OCI-LY1 (cell line): Measurements from ENCODE around the gene CSAD.
A peak's percentile ranks its signal among the peaks of the same experiment; 100 is the strongest.

ENCODE experiments used
- H2AFZ ChIP-seq: fragments of 200-600 bp; sonication (generic), shearing (Covaris generic); 2 replicates; pipeline ENCODE4 v1.6.0; 2014; ENCODE audit warnings: antibody characterized with exemption, mild to moderate bottlenecking, low read length
- H3F3A ChIP-seq: fragments of 200-600 bp; sonication (generic), shearing (Covaris generic); 2 replicates; pipeline ENCODE4 v1.6.0; 2014; ENCODE audit warnings: mild to moderate bottlenecking, antibody characterized with exemption, low read length, moderate library complexity; ENCODE audit not compliant: insufficient read depth
- H3K27ac ChIP-seq: fragments of 200-600 bp; sonication (generic); 2 replicates; pipeline ENCODE4 v1.5.1; 2014; ENCODE audit warnings: low read length, mixed run types, mild to moderate bottlenecking, low read depth; ENCODE audit not compliant: poor library complexity, severe bottlenecking
- H3K27me3 ChIP-seq: fragments of 200-600 bp; sonication (generic); 2 replicates; pipeline ENCODE4 v1.6.0; 2014; ENCODE audit warnings: antibody characterized with exemption, mild to moderate bottlenecking, low read length, moderate library complexity; ENCODE audit not compliant: insufficient read depth
- H3K36me3 ChIP-seq: fragments of 200-600 bp; sonication (generic); 2 replicates; pipeline ENCODE4 v1.6.1; 2014; ENCODE audit warnings: mild to moderate bottlenecking, antibody characterized with exemption, low read length, moderate library complexity, mixed read lengths; ENCODE audit not compliant: insufficient read depth
- H3K4me1 ChIP-seq: fragments of 200-600 bp; sonication (generic); 2 replicates; pipeline ENCODE4 v1.5.1; 2014; ENCODE audit warnings: mild to moderate bottlenecking, low read length, moderate library complexity; ENCODE audit not compliant: insufficient read depth, severe bottlenecking
- H3K4me2 ChIP-seq: fragments of 200-600 bp; sonication (generic), shearing (Covaris generic); 2 replicates; pipeline ENCODE4 v1.6.1; 2014; ENCODE audit warnings: low read length
- H3K4me3 ChIP-seq: fragments of 200-600 bp; sonication (generic); 2 replicates; pipeline ENCODE4 v1.5.1; 2014; ENCODE audit warnings: low read length, low read depth, mild to moderate bottlenecking, mixed read lengths; ENCODE audit not compliant: poor library complexity, severe bottlenecking
- H3K79me2 ChIP-seq: fragments of 200-600 bp; shearing (Covaris generic); 2 replicates; pipeline ENCODE4 v1.6.1; 2016; ENCODE audit warnings: mixed run types, low read length, mixed read lengths; ENCODE audit not compliant: insufficient read depth
- H3K9ac ChIP-seq: fragments of 200-600 bp; sonication (generic), shearing (Covaris generic); 2 replicates; pipeline ENCODE4 v1.6.1; 2014; ENCODE audit warnings: mild to moderate bottlenecking, low read length, mixed read lengths
- H3K9me2 ChIP-seq: fragments of 200-600 bp; sonication (generic), shearing (Covaris generic); 2 replicates; pipeline ENCODE4 v1.6.1; 2014; ENCODE audit warnings: low read depth, mild to moderate bottlenecking, low read length, mixed read lengths
- H3K9me3 ChIP-seq: fragments of 200-600 bp; shearing (Covaris generic); 2 replicates; pipeline ENCODE4 v1.6.1; 2014; ENCODE audit warnings: low read length, mixed read lengths
- H4K20me1 ChIP-seq: fragments of 200-600 bp; sonication (generic), shearing (Covaris generic); 2 replicates; pipeline ENCODE4 v1.6.0; 2016; ENCODE audit warnings: mild to moderate bottlenecking, low read length; ENCODE audit not compliant: insufficient read depth
- CTCF ChIP-seq: fragments of 200-600 bp; sonication (generic), shearing (Covaris generic); IDR thresholded peaks from 2 replicates; pipeline ENCODE4 v1.5.1; 2017; ENCODE audit warnings: mild to moderate bottlenecking, antibody characterized with exemption, low read length, moderate library complexity, mixed read lengths
- EZH2 ChIP-seq: fragments of 200-600 bp; sonication (generic), shearing (Covaris generic); IDR thresholded peaks from 2 replicates; pipeline ENCODE4 v1.8.0; 2017; ENCODE audit warnings: borderline replicate concordance, mixed run types, mild to moderate bottlenecking, antibody characterized with exemption, low read length, moderate library complexity, mixed read lengths

The CSAD gene

GRCh38 chr12:53174881-53175491 is 5.7 kb downstream of the CSAD start:
- Histone ChIP-seq H3K27ac (no peak overlapping the region), H3K36me3 (no peaks in the 10 kb centered on the region), H2AFZ (no peak overlapping the region), H3K27me3 (no peaks in the 10 kb centered on the region), H3K4me2 (no peak overlapping the region), H4K20me1 (no peaks in the 10 kb centered on the region), H3K4me3 (no peak overlapping the region), H3K9me2 (no peaks in the 10 kb centered on the region), H3K79me2 (no peaks in the 10 kb centered on the region), H3F3A (no peaks in the 10 kb centered on the region), H3K9me3 (no peaks in the 10 kb centered on the region), H3K4me1 (peaks cover 8% of the 10 kb centered on the region), H3K9ac (no peak overlapping the region)
- TF ChIP-seq EZH2, result no peak
- peak; percentile 27; the same call in 1 of the 2 replicates for TF ChIP-seq CTCF

GRCh38 chr12:53173085-53173715 is 7.5 kb downstream of the CSAD start:
- no peaks in the 10 kb centered on the region for H3K27me3 ChIP-seq
- no peaks in the 10 kb centered on the region for H3F3A ChIP-seq
- H3K9me2 ChIP-seq, result no peaks in the 10 kb centered on the region
- no peaks in the 10 kb centered on the region for H4K20me1 ChIP-seq
- H2AFZ ChIP-seq, result no peak overlapping the region
- H3K79me2 ChIP-seq, result no peaks in the 10 kb centered on the region
- H3K9ac ChIP-seq, result no peak overlapping the region
- no peaks in the 10 kb centered on the region; the same call in 1 of the 2 replicates for H3K36me3 ChIP-seq
- H3K4me3 ChIP-seq, result no peak overlapping the region
- H3K9me3 ChIP-seq, result no peaks in the 10 kb centered on the region
- H3K4me2 ChIP-seq, result no peak overlapping the region
- H3K4me1 ChIP-seq, result no peaks in the 10 kb centered on the region
- H3K27ac ChIP-seq, result no peak overlapping the region
- TF ChIP-seq EZH2 (no peak), CTCF (no peak)

GRCh38 chr12:53172352-53172751 is 8.4 kb downstream of the CSAD start:
- no peaks in the 10 kb centered on the region for H3K27me3 ChIP-seq
- no peaks in the 10 kb centered on the region; the same call in 1 of the 2 replicates for H3K36me3 ChIP-seq
- no peak overlapping the region for H3K4me2 ChIP-seq
- H3K79me2 ChIP-seq, result no peaks in the 10 kb centered on the region
- no peaks in the 10 kb centered on the region for H3F3A ChIP-seq
- no peak overlapping the region for H3K9ac ChIP-seq
- no peak overlapping the region for H3K4me3 ChIP-seq
- H3K4me1 ChIP-seq, result no peaks in the 10 kb centered on the region
- H3K27ac ChIP-seq, result no peak overlapping the region
- H3K9me2 ChIP-seq, result no peaks in the 10 kb centered on the region
- no peaks in the 10 kb centered on the region for H3K9me3 ChIP-seq
- TF ChIP-seq EZH2, result no peak
- no peak for TF ChIP-seq CTCF
- no peak overlapping the region for H2AFZ ChIP-seq
- H4K20me1 ChIP-seq, result no peaks in the 10 kb centered on the region
